ENCODE results near the gene SERTAD3. TPM values are rescaled to one million over a fixed set of nuclear protein-coding genes. Genes with fewer than 3 reads are reported as not detected.
"Not testable (repeated sequence)": the region's sequence is repeated elsewhere in the genome, so short reads cannot be mapped to it uniquely, and the experiment has no call there.

Gene SERTAD3, protein sequence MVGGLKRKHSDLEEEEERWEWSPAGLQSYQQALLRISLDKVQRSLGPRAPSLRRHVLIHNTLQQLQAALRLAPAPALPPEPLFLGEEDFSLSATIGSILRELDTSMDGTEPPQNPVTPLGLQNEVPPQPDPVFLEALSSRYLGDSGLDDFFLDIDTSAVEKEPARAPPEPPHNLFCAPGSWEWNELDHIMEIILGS
- 1 to 10 TPM; 6.0 to 6.8 TPM for total RNA-seq

DNA sequence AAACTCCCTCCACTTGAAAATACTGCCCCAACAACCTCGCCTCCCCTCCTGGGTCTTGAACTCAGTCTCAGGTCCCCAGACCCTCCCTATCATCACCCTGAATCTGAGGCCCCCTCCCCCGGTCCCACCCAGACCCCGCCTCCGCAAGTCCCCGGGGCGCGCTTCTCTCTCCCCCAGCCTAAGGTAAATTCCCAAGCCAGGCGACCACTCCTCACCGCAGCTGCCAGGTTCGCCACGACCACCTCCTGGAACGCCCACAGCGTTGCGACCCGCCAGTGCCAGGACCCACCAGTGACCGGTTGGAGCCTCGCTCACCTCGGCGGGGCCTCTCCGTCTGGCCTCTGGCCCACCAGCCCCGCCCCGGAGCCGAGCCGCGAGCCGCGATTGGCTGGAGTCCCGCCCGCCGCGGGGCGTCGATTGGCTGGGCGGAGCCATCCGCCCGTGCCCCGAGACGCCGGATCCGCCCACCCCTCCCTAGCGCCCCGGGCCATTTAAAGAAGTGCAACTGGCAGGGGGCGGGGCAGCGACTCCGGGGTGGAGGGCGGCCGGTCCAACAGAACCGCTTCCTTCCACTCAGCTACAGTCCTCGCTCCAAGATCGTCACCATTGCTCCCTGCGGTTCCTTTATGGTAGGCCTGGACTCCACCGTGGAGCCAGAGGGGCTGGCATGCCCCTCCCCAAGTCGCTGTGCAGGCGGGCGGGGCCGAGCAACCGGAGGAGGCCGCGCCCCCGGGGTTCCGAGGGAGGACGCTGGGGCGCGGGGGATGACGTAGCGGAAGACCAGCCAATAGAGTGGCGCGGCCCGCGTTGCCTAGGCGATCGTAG is at the start of gene SERTAD3:
SERTAD3 (minus strand) TSS at position 336 of the 825 bp plus-strand sequence. CDS start 2,255 bp downstream, outside the sequence.
- POLR2A ChIA-PET: interaction anchor here (0.7 to 2.7 kb wide), 7 partner anchors 18 to 363 kb away, joined by 3 to 15 read pairs (median 5); partner anchors contain the start of gene SERTAD1
- CTCF ChIA-PET: interaction anchor here (2.0 to 3.0 kb wide), 3 partner anchors 18 to 23 kb away, joined by 8 to 19 read pairs (median 12); partner anchors contain the start of genes BLVRB and SERTAD1

DNA sequence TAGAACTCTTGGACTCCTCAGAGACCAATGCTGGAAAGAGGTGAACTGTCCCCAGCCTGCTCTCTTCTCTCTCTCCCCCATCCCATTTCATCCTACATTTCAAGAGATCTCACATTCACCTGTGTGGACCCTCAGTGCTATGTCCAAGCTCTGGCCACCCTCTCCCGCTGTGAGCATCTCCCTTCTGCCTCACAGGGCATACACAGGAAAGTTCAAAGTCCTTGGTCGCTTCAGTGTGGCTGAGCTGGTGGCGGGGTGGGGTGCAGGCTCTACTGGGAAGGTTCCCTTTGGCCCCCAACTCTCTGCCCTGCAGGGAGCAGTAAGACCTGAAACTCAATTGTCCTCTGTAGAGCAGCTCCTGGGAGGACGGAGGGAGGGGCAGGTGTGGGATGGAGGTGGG is 49.6 kb upstream of the SERTAD3 start:
- ChIA-PET POLR2A (no interaction called here), CTCF (no interaction called here)

DNA sequence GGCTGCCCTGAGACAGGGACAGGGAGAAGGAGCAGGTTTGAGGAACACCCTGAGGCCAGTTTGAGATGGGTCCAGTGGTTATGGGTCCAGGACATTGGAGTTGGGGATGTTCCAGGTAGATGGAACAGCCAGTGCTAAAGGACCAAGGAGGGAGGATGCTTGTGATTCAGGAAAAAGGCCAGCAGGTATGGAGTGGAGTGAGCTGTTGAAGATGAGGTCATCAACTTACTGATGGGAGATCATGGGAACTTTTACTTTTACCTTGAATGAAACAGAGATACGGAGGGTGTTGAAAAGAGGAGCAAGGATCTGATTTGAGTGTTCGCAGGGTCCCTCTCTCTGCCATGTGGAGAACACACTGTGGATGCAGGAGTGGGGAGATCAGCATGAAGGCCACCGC is 48.1 kb upstream of the SERTAD3 start:
- CTCF ChIA-PET: interaction anchor here (0.7 kb wide), 1 partner anchor 364 kb away, joined by 5 read pairs; no protein-coding TSS in a partner anchor
- POLR2A ChIA-PET: no interaction called here

DNA sequence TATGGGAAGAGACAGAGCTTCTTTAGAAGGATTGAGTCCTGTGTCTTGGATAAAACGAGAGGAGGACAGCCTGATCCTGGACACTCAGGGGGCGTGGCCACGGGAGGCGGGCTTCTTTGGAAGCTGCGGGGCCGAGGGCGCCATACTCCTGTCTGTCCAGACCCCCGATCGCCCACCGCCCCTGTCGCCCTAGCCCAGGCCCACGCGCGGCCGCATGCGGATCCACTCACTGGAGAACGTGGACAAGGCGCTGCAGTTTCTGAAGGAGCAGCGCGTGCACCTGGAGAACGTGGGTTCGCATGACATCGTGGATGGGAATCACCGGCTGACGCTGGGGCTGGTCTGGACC is 45.7 kb upstream of the SERTAD3 start:
- ChIA-PET POLR2A (no interaction called here), CTCF (no interaction called here)

DNA sequence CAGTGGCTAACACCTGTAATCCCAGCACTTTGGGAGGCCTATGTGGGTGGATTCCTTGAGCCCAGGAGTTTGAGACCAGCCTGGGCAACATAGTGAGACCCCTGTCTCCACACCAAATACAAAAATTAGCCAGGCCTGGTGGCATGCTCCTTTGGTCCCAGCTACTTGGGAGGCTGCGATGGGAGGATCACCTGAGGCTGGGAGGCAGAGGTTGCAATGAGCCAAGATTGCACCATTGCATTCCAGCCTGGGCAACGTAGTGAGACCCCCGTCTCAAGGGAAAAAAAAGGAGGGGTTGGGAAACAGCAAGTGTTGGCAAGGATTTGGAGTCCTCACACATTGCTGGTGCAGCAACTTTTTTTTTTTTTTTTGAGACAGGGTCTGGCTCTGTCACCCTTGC is 41.9 kb upstream of the SERTAD3 start:
- CTCF ChIA-PET: interaction anchor here (0.6 to 0.7 kb wide), 2 partner anchors 80 to 611 kb away, joined by 3 read pairs; no protein-coding TSS in a partner anchor

DNA sequence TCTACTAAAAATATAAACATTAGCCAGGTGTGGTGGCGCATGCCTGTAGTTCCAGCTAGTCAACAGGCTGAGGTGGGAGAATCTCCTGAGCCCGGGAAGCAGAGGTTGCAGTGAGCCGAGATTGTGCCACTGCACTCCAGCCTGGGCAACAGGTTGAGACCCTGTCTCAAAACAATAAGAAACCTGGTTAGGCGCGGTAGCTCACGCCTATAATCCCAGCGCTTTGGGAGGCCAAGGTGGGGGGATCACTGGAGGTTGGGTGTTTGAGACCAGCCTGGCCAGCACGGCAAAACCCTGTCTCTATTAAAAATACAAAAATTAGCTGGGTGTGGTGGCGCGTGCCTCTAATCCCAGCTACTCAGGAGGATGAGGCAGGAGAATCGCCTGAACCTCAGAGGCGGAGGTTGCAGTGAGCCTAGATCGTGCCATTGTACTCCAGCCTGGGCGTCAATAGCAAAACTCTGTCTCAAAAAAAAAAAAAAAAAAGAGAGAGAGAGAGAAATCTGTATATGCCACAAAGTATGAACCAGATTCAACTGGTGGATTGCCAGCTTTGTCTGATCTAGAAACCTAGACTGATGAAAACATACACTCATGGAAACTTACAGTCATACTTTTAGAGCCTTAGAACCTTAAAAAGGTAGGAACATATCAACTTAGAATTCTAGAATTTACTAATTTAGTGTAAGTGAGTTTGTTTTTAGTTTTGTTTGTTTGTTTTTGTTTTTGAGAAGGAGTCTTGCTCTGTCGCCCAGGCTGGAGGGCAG is 31.9 kb upstream of the SERTAD3 start:
- CTCF ChIA-PET: interaction anchor here (0.8 kb wide), 1 partner anchor 55 kb away, joined by 3 read pairs; no protein-coding TSS in a partner anchor
- POLR2A ChIA-PET: not testable (repeated sequence)

More for the DNA sequence above, 41.9 kb upstream of the SERTAD3 start:
- POLR2A ChIA-PET: interaction anchor here (0.6 kb wide), 1 partner anchor 80 kb away, joined by 6 read pairs; no protein-coding TSS in a partner anchor

DNA sequence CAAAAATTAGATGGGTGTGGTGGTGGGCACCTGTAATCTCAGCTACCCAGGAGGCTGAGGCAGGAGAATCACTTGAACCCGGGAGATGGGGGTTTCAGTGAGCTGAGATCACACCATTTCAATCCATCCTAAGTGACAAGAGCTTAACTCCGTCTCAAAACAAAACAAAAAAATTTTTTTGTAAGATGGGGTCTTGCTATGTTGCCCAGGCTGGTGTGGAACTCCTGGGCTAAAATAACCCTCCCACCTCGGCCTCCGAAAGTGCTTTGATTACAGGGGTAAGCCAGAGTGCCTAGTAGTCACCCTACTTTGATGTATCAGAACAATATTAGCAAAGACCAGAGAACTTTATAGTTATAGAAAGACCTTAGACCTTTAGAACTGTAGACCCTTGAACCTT is 30.6 kb upstream of the SERTAD3 start:
- CTCF ChIA-PET: interaction anchor here (0.7 kb wide), 1 partner anchor 23 kb away, joined by 4 read pairs; no protein-coding TSS in a partner anchor
- POLR2A ChIA-PET: no interaction called here

DNA sequence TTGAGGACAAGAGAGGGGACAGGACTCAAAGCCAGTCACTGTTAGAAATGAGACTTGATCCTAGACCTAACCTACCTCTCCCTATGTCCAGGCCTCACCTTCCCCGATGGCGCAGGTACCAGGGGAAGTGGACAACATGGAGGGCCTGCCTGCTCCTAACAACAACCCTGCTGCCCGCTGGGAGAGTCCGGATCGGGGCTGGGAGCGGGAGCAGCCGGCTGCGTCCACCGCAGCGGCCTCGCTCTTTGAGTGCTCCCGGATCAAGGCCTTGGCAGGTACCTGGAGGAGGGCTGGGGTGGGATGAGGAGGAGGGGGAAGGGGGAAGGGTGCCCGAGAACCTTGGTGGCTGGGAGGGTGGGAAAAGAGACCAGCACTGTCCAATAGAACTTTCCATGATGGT is 28.4 kb upstream of the SERTAD3 start:
- ChIA-PET CTCF (no interaction called here), POLR2A (no interaction called here)

DNA sequence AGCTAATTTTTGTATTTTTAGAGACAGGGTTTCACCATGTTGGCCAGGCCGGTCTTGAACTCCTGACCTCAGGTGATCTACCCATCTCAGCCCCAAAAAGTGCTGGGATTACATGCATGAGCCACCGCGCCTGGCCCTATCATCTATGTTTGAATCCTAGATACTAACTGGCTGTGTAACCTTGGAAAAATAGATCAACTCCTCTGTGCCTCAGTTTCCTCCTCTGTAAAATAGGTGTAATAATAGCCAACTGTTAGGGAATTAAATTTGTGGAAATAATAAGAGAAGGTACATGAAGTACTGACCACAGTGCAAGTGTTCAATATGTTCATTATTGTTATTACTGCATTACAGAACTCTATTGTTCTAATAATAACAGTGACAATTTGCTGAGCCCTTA is 27.0 kb upstream of the SERTAD3 start:
- ChIA-PET CTCF (interaction anchor here (0.7 kb wide), 1 partner anchor 22 kb away, joined by 3 read pairs; no protein-coding TSS in a partner anchor), POLR2A (no interaction called here)

DNA sequence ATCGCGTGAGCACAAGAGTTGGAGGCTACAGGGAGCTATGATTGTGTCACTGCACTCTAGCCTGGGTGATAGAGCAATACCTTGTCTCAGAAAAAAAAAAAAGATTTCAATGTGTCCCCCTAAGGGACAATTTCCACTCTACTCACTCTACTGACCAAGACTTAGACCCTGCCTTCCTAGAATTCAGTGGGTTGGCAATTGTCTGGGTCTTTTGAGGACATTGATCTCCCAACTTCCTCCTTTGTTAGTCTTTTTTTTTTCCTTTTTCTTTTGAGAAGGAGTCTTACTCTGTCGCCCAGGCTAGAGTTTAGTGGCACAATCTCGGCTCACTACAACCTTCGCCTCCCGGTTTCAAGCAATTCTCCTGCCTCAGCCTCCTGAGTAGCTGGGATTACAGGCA is 24.9 kb upstream of the SERTAD3 start:
- POLR2A ChIA-PET: interaction anchor here (0.7 kb wide), 1 partner anchor 8 kb away, joined by 3 read pairs; no protein-coding TSS in a partner anchor
- CTCF ChIA-PET: interaction anchor here (0.6 kb wide), 1 partner anchor 176 kb away, joined by 3 read pairs; no protein-coding TSS in a partner anchor

DNA sequence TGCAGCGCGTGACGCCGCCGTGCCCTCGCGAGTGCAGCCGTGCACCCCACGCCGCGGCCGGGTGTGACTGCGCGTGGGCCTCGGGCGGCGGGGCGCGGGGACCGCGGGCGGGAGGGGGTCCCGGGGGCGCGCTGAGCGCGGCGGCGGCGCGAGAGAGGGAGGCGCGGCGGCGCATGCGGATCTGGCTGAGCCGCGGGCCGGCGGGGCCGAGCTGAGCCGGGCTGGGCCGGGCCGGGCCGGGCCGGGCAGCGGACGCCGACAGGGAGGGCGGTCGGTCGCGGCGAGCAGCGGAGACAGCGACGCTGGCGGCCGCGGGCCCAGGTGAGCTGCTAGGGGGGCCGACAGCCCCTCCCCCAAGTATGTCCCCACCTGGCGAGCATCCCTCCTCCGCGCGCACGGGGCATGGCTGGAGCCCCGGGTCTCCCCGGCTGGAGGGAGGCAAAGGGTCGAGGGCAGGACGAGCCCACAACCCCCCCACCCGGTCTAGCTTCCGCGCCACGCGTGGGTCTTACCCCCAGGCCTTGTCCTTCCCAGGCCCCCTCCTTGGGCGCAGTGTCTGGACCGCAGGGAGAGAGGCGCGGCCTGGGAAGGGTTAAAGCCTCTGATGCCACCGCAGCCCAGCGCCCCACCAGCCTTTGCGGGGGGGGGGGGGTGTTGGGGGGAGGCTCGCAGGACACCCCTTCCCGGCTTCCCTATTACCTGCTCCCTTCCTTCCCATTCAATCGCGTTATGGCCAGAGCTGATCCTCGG is 23.0 kb upstream of the SERTAD3 start, which contains the start of gene SPTBN4:
SPTBN4 (plus strand) TSS at position 17 of the 750 bp plus-strand sequence. CDS start 5,621 bp downstream, outside the sequence.
- POLR2A ChIA-PET: interaction anchor here (0.7 kb wide), 1 partner anchor 311 kb away, joined by 3 read pairs; the partner anchor contains the start of gene RAB4B
- CTCF ChIA-PET: interaction anchor here (1.0 to 1.9 kb wide), 3 partner anchors 9 to 54 kb away, joined by 3 to 4 read pairs (median 3); no protein-coding TSS in a partner anchor

DNA sequence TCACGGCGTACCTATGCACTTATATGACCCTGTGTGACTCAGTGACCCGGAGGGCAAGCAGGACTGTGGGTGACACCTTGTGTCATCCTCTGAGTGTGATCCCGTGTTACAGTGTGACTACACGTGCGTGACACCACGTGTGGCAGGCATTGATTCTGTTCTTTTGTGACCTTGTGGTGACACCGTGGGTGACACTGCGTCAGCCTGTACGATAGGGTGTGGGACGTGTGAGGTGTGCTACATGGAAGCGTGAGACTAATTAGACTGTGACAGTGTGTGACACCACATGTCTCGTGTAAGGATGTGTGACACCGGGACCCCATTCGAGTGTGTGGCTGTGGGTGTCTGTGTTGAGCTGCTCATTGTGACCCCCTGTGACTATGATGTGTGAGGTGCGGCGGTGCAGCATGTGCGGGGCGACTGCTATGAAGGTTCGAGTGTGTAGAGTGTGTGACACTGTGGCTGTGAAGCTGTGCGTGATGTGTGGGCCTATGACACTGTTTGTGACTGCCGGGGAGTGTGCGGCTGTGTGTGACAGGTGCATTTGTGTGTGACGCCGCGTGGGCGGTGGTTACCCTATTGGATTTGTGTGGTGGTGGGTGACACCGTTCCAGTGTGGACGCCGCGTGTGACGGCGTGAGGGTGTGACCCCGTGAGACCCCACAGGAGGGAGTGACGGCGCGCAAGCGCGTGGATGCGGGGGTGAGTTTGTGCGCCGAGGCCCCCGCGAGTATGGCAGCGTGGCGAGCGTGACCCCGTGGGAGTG is 22.3 kb upstream of the SERTAD3 start:
- POLR2A ChIA-PET: interaction anchor here (0.9 to 1.7 kb wide), 4 partner anchors 23 to 118 kb away, joined by 3 to 12 read pairs (median 4); partner anchors contain the start of genes C19orf47 and PLD3

DNA sequence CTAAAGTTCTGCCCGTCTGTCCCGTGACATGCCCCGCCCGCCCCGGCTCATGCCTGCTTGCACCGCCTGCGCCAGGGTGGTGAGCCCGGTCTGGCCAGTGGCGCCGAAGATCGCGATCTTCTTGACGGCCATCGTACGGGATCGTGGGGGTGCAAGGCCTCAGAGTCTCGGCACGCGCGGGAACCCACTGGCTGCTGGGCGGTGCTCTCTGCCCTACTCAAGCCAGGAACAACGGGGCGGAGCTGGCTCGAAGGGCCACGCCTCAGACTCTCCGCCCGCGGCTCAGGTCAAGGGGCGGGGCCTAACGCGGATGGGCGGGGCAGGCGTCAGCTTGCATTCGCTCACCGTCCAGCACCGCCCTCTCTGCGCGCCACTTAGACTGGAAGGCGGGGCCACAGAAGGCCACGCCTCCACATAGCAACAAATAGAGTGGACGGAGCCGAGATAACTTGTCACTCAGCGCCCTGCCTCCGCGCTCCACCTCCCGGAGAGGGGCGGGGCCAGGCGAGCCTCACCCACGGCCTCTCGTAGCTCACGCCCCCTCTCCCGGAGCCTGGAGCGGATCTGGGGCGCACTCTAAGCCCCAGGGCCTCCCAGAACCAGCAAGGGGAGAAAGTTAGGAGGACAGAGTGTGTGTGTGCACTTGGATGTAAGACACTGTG is 21.6 kb upstream of the SERTAD3 start, which contains the start of gene BLVRB:
BLVRB (minus strand) TSS at position 189 of the 662 bp plus-strand sequence; CDS start at position 132, 57 bp downstream.
- CTCF ChIA-PET: interaction anchor here (0.6 to 3.9 kb wide), 11 partner anchors 8 to 169 kb away, joined by 3 to 27 read pairs (median 4); partner anchors contain the start of genes C19orf47 and PLD3
- POLR2A ChIA-PET: interaction anchor here (0.5 to 1.7 kb wide), 9 partner anchors 9 to 289 kb away, joined by 3 to 12 read pairs (median 5); partner anchors contain the start of genes C19orf47, PLD3 and SERTAD1

More for the DNA sequence above, 22.3 kb upstream of the SERTAD3 start:
- CTCF ChIA-PET: interaction anchor here (0.9 to 3.9 kb wide), 7 partner anchors 9 to 161 kb away, joined by 3 to 27 read pairs (median 6); no protein-coding TSS in a partner anchor

DNA sequence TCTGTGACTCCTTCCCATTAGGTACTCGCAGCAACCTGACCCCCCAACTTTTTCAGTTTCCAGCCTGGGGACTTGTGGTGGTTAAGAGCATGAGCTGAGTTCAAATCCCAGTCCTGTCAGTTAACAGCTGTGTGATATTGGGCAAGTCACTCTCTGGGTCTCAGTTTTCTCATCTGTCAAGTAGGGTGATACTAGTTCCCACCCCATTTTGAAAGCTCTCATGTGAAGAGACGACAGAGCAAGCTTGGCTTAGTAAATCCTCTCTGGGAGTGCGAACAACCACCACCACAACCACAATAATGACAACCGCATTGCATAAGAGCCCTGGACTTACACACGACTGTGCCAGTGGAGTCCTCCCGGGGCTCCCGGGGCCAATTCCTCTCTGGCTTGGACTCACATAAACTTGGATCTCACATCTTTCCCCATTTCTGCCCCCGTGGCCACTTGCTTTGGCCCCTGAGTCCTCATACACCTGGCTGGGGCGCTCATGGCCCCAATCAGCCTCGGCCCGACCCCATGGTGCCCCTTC is 21.0 kb upstream of the SERTAD3 start:
- POLR2A ChIA-PET: interaction anchor here (0.6 to 1.7 kb wide), 7 partner anchors 9 to 290 kb away, joined by 3 to 12 read pairs (median 7); partner anchors contain the start of genes C19orf47, PLD3 and SERTAD1
- CTCF ChIA-PET: interaction anchor here (0.6 to 3.9 kb wide), 12 partner anchors 9 to 169 kb away, joined by 3 to 27 read pairs (median 4); partner anchors contain the start of genes C19orf47 and PLD3

DNA sequence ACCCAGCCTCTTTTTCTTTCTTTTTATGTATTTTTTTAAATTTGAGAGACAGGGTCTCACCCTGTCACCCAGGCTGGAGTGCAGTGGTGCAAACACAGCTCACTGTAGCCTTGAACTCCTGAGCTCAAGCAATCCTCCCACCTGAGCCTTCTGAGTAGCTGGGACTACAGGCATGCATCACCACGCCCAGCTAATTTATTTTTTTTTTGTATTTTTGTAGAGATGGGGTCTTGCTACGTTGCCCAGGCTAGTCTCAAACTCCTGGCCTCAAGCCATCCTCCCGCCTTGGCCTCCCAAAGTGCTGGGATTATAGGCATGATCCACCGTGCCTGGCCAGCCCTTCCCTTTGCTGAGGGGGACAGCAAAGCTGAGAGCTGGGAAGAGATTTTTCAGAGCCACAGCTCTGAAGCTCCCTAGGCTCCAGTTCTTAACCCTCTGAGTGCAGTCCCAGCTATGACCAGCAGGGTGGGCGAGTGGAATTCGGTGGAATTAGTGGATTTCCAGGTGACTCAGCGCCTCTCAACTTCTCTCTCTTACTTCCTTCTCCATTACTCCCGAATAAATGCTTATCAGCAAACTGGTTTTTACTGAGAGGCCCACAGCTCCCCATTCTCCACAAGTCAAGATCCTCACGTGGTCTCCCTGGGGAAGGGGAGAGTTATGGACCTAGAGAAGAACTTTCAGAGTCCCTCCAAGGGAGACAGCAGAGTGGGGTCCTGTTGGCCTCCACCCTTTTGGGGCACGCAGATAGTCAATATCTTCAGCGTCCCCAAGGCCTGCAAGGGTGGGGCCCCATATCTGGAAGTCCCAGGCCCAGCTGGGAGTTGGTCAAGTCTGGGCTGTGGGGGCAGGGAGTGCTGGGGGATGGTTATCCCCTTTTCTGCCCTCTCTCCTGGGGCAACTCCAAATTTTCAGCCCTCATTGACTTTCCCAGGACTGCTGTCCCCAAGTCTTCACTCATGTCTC is 20.2 kb upstream of the SERTAD3 start:
- CTCF ChIA-PET: interaction anchor here (0.6 to 3.9 kb wide), 13 partner anchors 10 to 334 kb away, joined by 3 to 27 read pairs (median 4); partner anchors contain the start of gene EGLN2
- POLR2A ChIA-PET: interaction anchor here (0.6 to 1.7 kb wide), 6 partner anchors 10 to 971 kb away, joined by 3 to 12 read pairs (median 6); partner anchors contain the start of gene SERTAD1

Measured in activated CD8-positive, alpha-beta memory T cell treated with anti-CD3 and anti-CD28 coated beads for 36 hours (primary cell).